Endothelial cell of umbilical vein (primary cell): ENCODE results near the gene GHRHR. TPM values are rescaled to one million over a fixed set of nuclear protein-coding genes. Genes with fewer than 3 reads are reported as not detected.
A peak's percentile ranks its signal among the peaks of the same experiment; 100 is the strongest.

Experiments used
- Bru-seq: library from RNA; stranded (reverse); fragments of 400-500 nt; gene quantifications from one replicate; lab custom pipeline; 2021; lab: Mats Ljungman, UMichigan
- BruChase-seq, 2 experiments: library from RNA; stranded (reverse); fragments of 400-500 nt; gene quantifications; one replicate each; lab custom pipeline; 2021; lab: Mats Ljungman, UMichigan
- BruUV-seq: library from RNA; stranded (reverse); fragments of 400-500 nt; replicated peaks from 2 replicates; lab custom pipeline; 2021; lab: Mats Ljungman, UMichigan
- CTCF ChIA-PET: fragments of 300-600, 350-600 bp; sonication (Branson Sonifier 250); formaldehyde crosslinking; loops from one replicate; lab custom pipeline; 2021; ENCODE audit warnings: antibody characterized with exemption, inconsistent platforms; lab: Charles Lee
- POLR2A ChIA-PET: fragments of 300-600, 350-600 bp; sonication (Branson Sonifier 250); formaldehyde crosslinking; loops from one replicate; lab custom pipeline; 2021; ENCODE audit warnings: antibody characterized with exemption, inconsistent platforms; lab: Charles Lee
- DNase-seq: peaks from one replicate; pipeline ENCODE4 v3.0.0-alpha.2; 2011; ENCODE audit warnings: low read depth, low spot score
- FAIRE-seq: peaks from 2 replicates; lab custom pipeline; 2011; peaks lifted over from hg19 to GRCh38; lab: Jason Lieb, UNC
- H2AFZ ChIP-seq: 2 replicates; pipeline ENCODE4 v1.6.0; 2012; ENCODE audit warnings: low read depth, low read length, control low read depth, inconsistent platforms
- H3K27ac ChIP-seq: 2 replicates; pipeline ENCODE4 v1.5.1; 2011; ENCODE audit warnings: low read depth, mild to moderate bottlenecking, control low read depth, low read length, moderate library complexity; ENCODE audit not compliant: insufficient read depth
- H3K27me3 ChIP-seq, 2 experiments: 2 replicates each; pipeline versions ENCODE4 v1.6.0 to v1.6.1; 2011; ENCODE audit warnings: low read length in 2 of 2, mixed read lengths in 1 of 2; ENCODE audit not compliant: control insufficient read depth in 2 of 2, insufficient read depth in 2 of 2
- H3K36me3 ChIP-seq, 2 experiments: 2 replicates in 1 of 2; 3 replicates in 1 of 2; pipeline ENCODE4 v1.5.1; 2011; ENCODE audit warnings: low read length in 2 of 2, mild to moderate bottlenecking in 1 of 2, moderate library complexity in 1 of 2; ENCODE audit not compliant: control insufficient read depth in 2 of 2, insufficient read depth in 2 of 2; ENCODE audit errors: extremely low read depth in 1 of 2
- H3K4me1 ChIP-seq: 3 replicates; pipeline ENCODE4 v1.5.1; 2011; ENCODE audit warnings: mild to moderate bottlenecking, low read length; ENCODE audit not compliant: control insufficient read depth, insufficient read depth; ENCODE audit errors: extremely low read depth
- H3K4me2 ChIP-seq: 2 replicates; pipeline ENCODE4 v1.6.1; 2011; ENCODE audit warnings: low read length, control low read depth, mixed read lengths; ENCODE audit not compliant: insufficient read depth
- H3K4me3 ChIP-seq, 3 experiments: fragments of 200-600 bp in 1 of 3; sonication (generic), shearing (Covaris generic) in 1 of 3; replicated peaks in 1 of 3; 2 replicates each; pipeline ENCODE4 v1.5.1; 2011 to 2016; ENCODE audit warnings: control low read depth in 3 of 3, low read length in 3 of 3, mild to moderate bottlenecking in 2 of 3, inconsistent platforms in 1 of 3, low read depth in 1 of 3, moderate library complexity in 1 of 3; ENCODE audit not compliant: insufficient read depth in 1 of 3
- H3K79me2 ChIP-seq: 2 replicates; pipeline ENCODE4 v1.6.0; 2012; ENCODE audit warnings: low read length, inconsistent platforms; ENCODE audit not compliant: control insufficient read depth, insufficient read depth
- H3K9ac ChIP-seq: replicated peaks from 2 replicates; pipeline ENCODE3; 2011; ENCODE audit warnings: low read length, control low read depth; ENCODE audit not compliant: insufficient read depth; ENCODE audit errors: extremely low read depth
- H3K9me1 ChIP-seq: replicated peaks from 3 replicates; pipeline ENCODE4 v1.6.0; 2011; ENCODE audit warnings: mild to moderate bottlenecking, low read length; ENCODE audit not compliant: control insufficient read depth, insufficient read depth; ENCODE audit errors: extremely low read depth
- H3K9me3 ChIP-seq: replicated peaks from 2 replicates; pipeline ENCODE4 v1.5.1; 2012; ENCODE audit warnings: low read length, inconsistent platforms; ENCODE audit not compliant: control insufficient read depth, insufficient read depth
- H4K20me1 ChIP-seq: replicated peaks from 2 replicates; pipeline ENCODE3; 2011; ENCODE audit warnings: mild to moderate bottlenecking, low read length; ENCODE audit not compliant: control insufficient read depth, insufficient read depth; ENCODE audit errors: extremely low read depth
- EZH2 ChIP-seq: IDR thresholded peaks from 2 replicates; pipeline ENCODE4 v1.6.1; 2012; ENCODE audit warnings: borderline replicate concordance, low read depth, mild to moderate bottlenecking, moderate library complexity, low read length, inconsistent platforms; ENCODE audit not compliant: severe bottlenecking
- FOS ChIP-seq: IDR thresholded peaks from 2 replicates; pipeline ENCODE4 v1.6.1; 2011; ENCODE audit warnings: mild to moderate bottlenecking, low read length, moderate library complexity, borderline replicate concordance; ENCODE audit not compliant: insufficient read depth
- GATA2 ChIP-seq: IDR thresholded peaks from 2 replicates; pipeline ENCODE4 v1.7.0; 2011; ENCODE audit warnings: low read depth, mild to moderate bottlenecking, moderate library complexity, mixed read lengths, low read length; ENCODE audit not compliant: insufficient read length, insufficient read depth
- JUN ChIP-seq: IDR thresholded peaks from 2 replicates; pipeline ENCODE4 v1.6.1; 2011; ENCODE audit warnings: borderline replicate concordance, low read depth; ENCODE audit not compliant: insufficient read length, insufficient read depth
- MYC ChIP-seq: IDR thresholded peaks from one replicate; pipeline ENCODE4 v1.6.1; 2011; ENCODE audit warnings: mild to moderate bottlenecking, low read depth, low read length
- POLR2A ChIP-seq: IDR thresholded peaks from 2 replicates; pipeline ENCODE4 v1.6.1; 2012; ENCODE audit warnings: low read depth, mild to moderate bottlenecking, control low read depth, low read length
- POLR2AphosphoS5 ChIP-seq: IDR thresholded peaks from 2 replicates; pipeline ENCODE4 v1.6.1; 2012; ENCODE audit warnings: low read depth, mild to moderate bottlenecking, control low read depth, low read length, moderate library complexity; ENCODE audit not compliant: insufficient read depth
- dilution Hi-C: fragments of 300-500 bp; cut with MboI; formaldehyde crosslinking; loops from one replicate; pipeline ENCODE4 v1.15.0; 2019; ENCODE audit warnings: low sequenced_read_pairs; ENCODE audit not compliant: extremely low pct_ligation_motif_present
- intact Hi-C: fragments of 100-400 bp; cut with micrococcal nuclease; formaldehyde crosslinking; loops from one replicate; pipeline ENCODE4 v1.10.0; 2022
- long read RNA-seq: library from polyadenylated mRNA; stranded (forward); transcript quantifications from one replicate; pipeline ENCODE4 v2.0.0, GENCODE V29; 2021
- polyA minus RNA-seq, 3 experiments: library from RNA; depleted of rRNA, polyadenylated mRNA; stranded (reverse); fragments of >200 nt; gene quantifications; 1 replicate in 1 of 3; 2 replicates in 2 of 3; pipeline ENCODE4 v1.2.3, GENCODE V29; 2011
- polyA plus RNA-seq, 4 experiments: library from polyadenylated mRNA; depleted of rRNA in 3 of 4; stranded (reverse) in 3 of 4; unstranded in 1 of 4; fragments of >200 nt; gene quantifications; 2 replicates each; pipeline versions ENCODE4 v1.2.1 to v1.2.3, GENCODE V29; 2011 to 2012; ENCODE audit warnings: missing spikeins in 1 of 4
- total RNA-seq: library from RNA; stranded (reverse); gene quantifications from 2 replicates; pipeline ENCODE4 v1.2.3, GENCODE V29; 2021
- TF ChIP-seq, protein P1 (sequence below), 2 donors: IDR thresholded peaks; 1 replicate in 1 of 2; 2 replicates in 1 of 2; pipeline ENCODE4 v1.5.1; 2011; ENCODE audit warnings: low read length in 2 of 2, mild to moderate bottlenecking in 2 of 2, moderate library complexity in 2 of 2, control low read depth in 1 of 2, inconsistent platforms in 1 of 2, low read depth in 1 of 2; ENCODE audit not compliant: insufficient read depth in 1 of 2; ENCODE audit errors: extremely low read depth in 1 of 2
- TF ChIP-seq, protein P2 (sequence below): IDR thresholded peaks from 2 replicates; pipeline ENCODE4 v1.6.1; 2011; ENCODE audit not compliant: insufficient read depth, insufficient read length

GHRHR gene
- total RNA-seq (not detected in 2 replicates), polyA plus RNA-seq (not detected in 2 replicates), polyA minus RNA-seq (not detected in 2 replicates), Bru-seq, nascent RNA (not detected), BruChase-seq, experiment 1, labeled RNA remaining after a 6-hour chase (percentile 5 among the genes with signal in this experiment), BruChase-seq, experiment 2, labeled RNA remaining after a 2-hour chase (percentile 3 among the genes with signal in this experiment)
- not detected in 2 replicates for polyA plus RNA-seq (2011; cell fraction: cytosol; rRNA removed)
- polyA plus RNA-seq (2011; cell fraction: nucleus; rRNA removed): not detected in 2 replicates
- polyA plus RNA-seq (2012): not detected in 2 replicates
- polyA minus RNA-seq (2011; cell fraction: cytosol; rRNA and poly(A)+ RNA removed): not detected
- not detected in 2 replicates for polyA minus RNA-seq (2011; cell fraction: nucleus; rRNA and poly(A)+ RNA removed)
- long read RNA-seq: 0 reads

DNA sequence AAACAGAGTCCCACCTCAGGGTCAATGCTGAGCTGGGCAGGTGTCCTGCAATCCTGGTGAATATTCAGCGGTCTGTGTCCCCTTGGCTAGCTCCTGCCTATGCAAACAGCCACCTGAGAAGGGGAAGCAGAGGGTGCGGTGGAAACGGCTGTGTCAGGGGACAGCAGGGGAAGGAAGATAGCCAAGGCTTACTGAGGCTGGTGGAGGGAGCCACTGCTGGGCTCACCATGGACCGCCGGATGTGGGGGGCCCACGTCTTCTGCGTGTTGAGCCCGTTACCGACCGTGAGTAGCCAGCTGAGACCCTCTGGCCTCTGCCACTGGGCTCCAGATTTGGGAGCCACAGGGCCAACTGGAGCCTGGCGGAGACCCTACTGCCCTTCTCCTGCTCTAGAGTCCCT lies at the start of gene GHRHR:
Gene GHRHR, plus strand, starts transcription at position 112 of the 400 bp plus-strand sequence. Its CDS starts 116 bp downstream, at position 228.
- DNase-seq (no peak), FAIRE-seq (no peak)
- H3K4me2 ChIP-seq: no peak within 1 kb of the TSS
- ChIA-PET CTCF (interaction anchor here (1.4 to 3.2 kb wide), 2 partner anchors 25 to 159 kb away, joined by 7 to 17 read pairs; no protein-coding TSS in a partner anchor), POLR2A (no interaction called here)
- H2AFZ ChIP-seq: no peak within 1 kb of the TSS
- no peak within 1 kb of the TSS for H3K27ac ChIP-seq
- H3K9me3 ChIP-seq: no peaks in the 10 kb centered on the region
- BruUV-seq: no TSS peak
- no peaks in the 10 kb centered on the region for H3K9me1 ChIP-seq
- H3K9ac ChIP-seq: no peak within 1 kb of the TSS
- no peaks in the 10 kb centered on the region for H3K36me3 ChIP-seq
- no peak within 1 kb of the TSS for H3K4me3 ChIP-seq
- intact Hi-C loops (no loop called here), dilution Hi-C loops (no loop called here)
- peaks cover 5 to 9% of the 10 kb centered on the region in 2 experiments for H3K27me3 ChIP-seq
- no peaks in the 10 kb centered on the region for H4K20me1 ChIP-seq
- H3K4me1 ChIP-seq: no peaks in the 10 kb centered on the region
- TF ChIP-seq POLR2A: no peak
- TF ChIP-seq FOS: no peak
- no peak for TF ChIP-seq MYC
- no peak for TF ChIP-seq POLR2AphosphoS5
- TF ChIP-seq, protein P1, sequence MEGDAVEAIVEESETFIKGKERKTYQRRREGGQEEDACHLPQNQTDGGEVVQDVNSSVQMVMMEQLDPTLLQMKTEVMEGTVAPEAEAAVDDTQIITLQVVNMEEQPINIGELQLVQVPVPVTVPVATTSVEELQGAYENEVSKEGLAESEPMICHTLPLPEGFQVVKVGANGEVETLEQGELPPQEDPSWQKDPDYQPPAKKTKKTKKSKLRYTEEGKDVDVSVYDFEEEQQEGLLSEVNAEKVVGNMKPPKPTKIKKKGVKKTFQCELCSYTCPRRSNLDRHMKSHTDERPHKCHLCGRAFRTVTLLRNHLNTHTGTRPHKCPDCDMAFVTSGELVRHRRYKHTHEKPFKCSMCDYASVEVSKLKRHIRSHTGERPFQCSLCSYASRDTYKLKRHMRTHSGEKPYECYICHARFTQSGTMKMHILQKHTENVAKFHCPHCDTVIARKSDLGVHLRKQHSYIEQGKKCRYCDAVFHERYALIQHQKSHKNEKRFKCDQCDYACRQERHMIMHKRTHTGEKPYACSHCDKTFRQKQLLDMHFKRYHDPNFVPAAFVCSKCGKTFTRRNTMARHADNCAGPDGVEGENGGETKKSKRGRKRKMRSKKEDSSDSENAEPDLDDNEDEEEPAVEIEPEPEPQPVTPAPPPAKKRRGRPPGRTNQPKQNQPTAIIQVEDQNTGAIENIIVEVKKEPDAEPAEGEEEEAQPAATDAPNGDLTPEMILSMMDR (IDR thresholded peaks at IDR 0.05; ENCODE audit: extremely low read depth in 1 of 2, insufficient read depth in 1 of 2, low read depth in 1 of 2, low read length in 2 of 2): no peak
- TF ChIP-seq EZH2: no peak
- TF ChIP-seq, protein P2, sequence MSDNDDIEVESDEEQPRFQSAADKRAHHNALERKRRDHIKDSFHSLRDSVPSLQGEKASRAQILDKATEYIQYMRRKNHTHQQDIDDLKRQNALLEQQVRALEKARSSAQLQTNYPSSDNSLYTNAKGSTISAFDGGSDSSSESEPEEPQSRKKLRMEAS: no peak
- no peak for TF ChIP-seq GATA2
- TF ChIP-seq JUN: no peak
- H3K79me2 ChIP-seq: no peaks in the 10 kb centered on the region
